SK-N-SH (cell line): ENCODE measurements around the gene PITPNB. TPM values are rescaled to one million over a fixed set of nuclear protein-coding genes. Genes with fewer than 3 reads are reported as not detected.

Experiments
- CTCF ChIA-PET: fragments of 300-600, 350-600 bp; formaldehyde crosslinking; extraction: SDS; loops from one replicate; lab custom pipeline; 2021; lab: Yijun Ruan, JAX
- POLR2A ChIA-PET: fragments of 350-600 bp; sonication (Branson Sonifier 250); formaldehyde crosslinking; extraction: SDS; loops from one replicate; lab custom pipeline; 2020; ENCODE audit warnings: antibody characterized with exemption, inconsistent platforms; lab: Yijun Ruan, JAX
- DNase-seq: peaks from one replicate; pipeline ENCODE4 v3.0.0; 2012
- H2AFZ ChIP-seq: fragments of 200-600 bp; sonication (generic); 2 replicates; pipeline ENCODE4 v1.8.1; 2016; ENCODE audit warnings: antibody characterized with exemption, mild to moderate bottlenecking, low read depth
- H3F3A ChIP-seq: fragments of 200-600 bp; sonication (generic); replicated peaks from 2 replicates; pipeline ENCODE3; 2016; ENCODE audit warnings: antibody characterized with exemption, mild to moderate bottlenecking; ENCODE audit not compliant: insufficient read depth
- H3K27ac ChIP-seq, 2 experiments: fragments of 200-500 bp in 1 of 2; fragments of 200-600 bp in 1 of 2; sonication (Bioruptor generic) in 1 of 2; sonication (generic), shearing (Covaris generic) in 1 of 2; 2 replicates each; pipeline versions ENCODE4 v1.5.1 to v1.6.1; 2014 to 2016; ENCODE audit warnings: low read depth in 2 of 2, inconsistent platforms in 1 of 2, low read length in 1 of 2, mild to moderate bottlenecking in 1 of 2, mixed read lengths in 1 of 2
- H3K27me3 ChIP-seq: fragments of 200-600 bp; sonication (generic), shearing (Covaris generic); 2 replicates; pipeline ENCODE4 v1.6.1; 2016; ENCODE audit warnings: mixed run types; ENCODE audit not compliant: insufficient read depth
- H3K36me3 ChIP-seq, 2 experiments: fragments of 200-500 bp in 1 of 2; fragments of 200-600 bp in 1 of 2; sonication (Bioruptor generic) in 1 of 2; sonication (generic) in 1 of 2; replicated peaks in 1 of 2; 2 replicates each; pipeline versions ENCODE3 to v1.5.1; 2014 to 2016; ENCODE audit warnings: low read length in 1 of 2, mild to moderate bottlenecking in 1 of 2; ENCODE audit not compliant: insufficient read depth in 2 of 2, control insufficient read depth in 1 of 2
- H3K4me1 ChIP-seq, 2 experiments: fragments of 200-500 bp in 1 of 2; fragments of 200-600 bp in 1 of 2; sonication (Bioruptor generic) in 1 of 2; sonication (generic), shearing (Covaris generic) in 1 of 2; 2 replicates each; pipeline versions ENCODE4 v1.5.1 to v1.6.1; 2014 to 2016; ENCODE audit warnings: low read depth in 1 of 2, low read length in 1 of 2, mixed run types in 1 of 2; ENCODE audit not compliant: insufficient read depth in 2 of 2, control insufficient read depth in 1 of 2
- H3K4me2 ChIP-seq: fragments of 200-600 bp; sonication (generic), shearing (Covaris generic); 2 replicates; pipeline ENCODE4 v1.6.1; 2017; ENCODE audit warnings: mixed run types
- H3K4me3 ChIP-seq, 2 experiments: fragments of 200-500 bp in 1 of 2; fragments of 200-600 bp in 1 of 2; sonication (Bioruptor generic) in 1 of 2; sonication (generic), shearing (Covaris generic) in 1 of 2; 2 replicates each; pipeline versions ENCODE4 v1.5.1 to v1.8.1; 2014 to 2016; ENCODE audit warnings: low read depth in 2 of 2, inconsistent platforms in 1 of 2, low read length in 1 of 2, mild to moderate bottlenecking in 1 of 2, mixed read lengths in 1 of 2, moderate library complexity in 1 of 2
- H3K79me2 ChIP-seq: fragments of 200-600 bp; sonication (generic); 2 replicates; pipeline ENCODE4 v1.8.1; 2017; ENCODE audit warnings: mild to moderate bottlenecking; ENCODE audit not compliant: insufficient read depth
- H3K9ac ChIP-seq: fragments of 200-600 bp; sonication (generic); 2 replicates; pipeline ENCODE4 v1.6.1; 2017; ENCODE audit warnings: mixed run types
- H3K9me2 ChIP-seq: fragments of 200-600 bp; sonication (generic); 2 replicates; pipeline ENCODE4 v1.6.1; 2017; ENCODE audit warnings: mixed run types
- H3K9me3 ChIP-seq: fragments of 200-600 bp; sonication (generic); 2 replicates; pipeline ENCODE4 v1.6.1; 2017; ENCODE audit warnings: mixed run types, mild to moderate bottlenecking, moderate library complexity
- H4K20me1 ChIP-seq: fragments of 200-600 bp; sonication (generic); 2 replicates; pipeline ENCODE4 v1.6.1; 2017; ENCODE audit warnings: mild to moderate bottlenecking, mixed run types; ENCODE audit not compliant: insufficient read depth
- EZH2phosphoT487 ChIP-seq: fragments of 200-600 bp; sonication (generic); IDR thresholded peaks from 2 replicates; pipeline ENCODE4 v1.6.1; 2017; ENCODE audit warnings: low read depth, mixed run types, mild to moderate bottlenecking, antibody characterized with exemption, moderate library complexity, borderline replicate concordance
- POLR2AphosphoS5 ChIP-seq: IDR thresholded peaks from 2 replicates; pipeline ENCODE4 v1.6.1; 2012; ENCODE audit warnings: low read depth, low read length
- RAD21 ChIP-seq: IDR thresholded peaks from 2 replicates; pipeline ENCODE4 v1.6.1; 2012; ENCODE audit warnings: mild to moderate bottlenecking, low read length
- RCOR1 ChIP-seq: fragments of 150-350 bp; IDR thresholded peaks from 2 replicates; pipeline ENCODE4 v1.6.1; 2017; ENCODE audit warnings: antibody characterized with exemption, low read length
- RXRA ChIP-seq: IDR thresholded peaks from 2 replicates; pipeline ENCODE4 v1.4.0; 2012; ENCODE audit warnings: low read depth, mild to moderate bottlenecking, borderline replicate concordance
- TEAD4 ChIP-seq: IDR thresholded peaks from 2 replicates; pipeline ENCODE4 v1.4.0; 2012; ENCODE audit warnings: mild to moderate bottlenecking, borderline replicate concordance; ENCODE audit not compliant: insufficient read depth
- WGBS: methylation state at CpG from one replicate; pipeline ENCODE4 v1.1.6; 2017; ENCODE audit warnings: low lambda C conversion rate; 5-methylcytosine and 5-hydroxymethylcytosine counted together
- polyA plus RNA-seq, 3 experiments: library from polyadenylated mRNA; depleted of rRNA; stranded (reverse); fragments of >200 nt; gene quantifications; 2 replicates each; pipeline ENCODE4 v1.2.3, GENCODE V29; 2012
- TF ChIP-seq, protein P1 (sequence below): IDR thresholded peaks from 2 replicates; pipeline ENCODE4 v1.4.0; 2012; ENCODE audit warnings: low read depth, borderline replicate concordance
- TF ChIP-seq, protein P2 (sequence below): IDR thresholded peaks from 2 replicates; pipeline ENCODE4; 2012

The PITPNB gene
- polyA plus RNA-seq, 1 of the 3 experiments (the other 2 are of a cell fraction): 32.3 TPM

DNA sequence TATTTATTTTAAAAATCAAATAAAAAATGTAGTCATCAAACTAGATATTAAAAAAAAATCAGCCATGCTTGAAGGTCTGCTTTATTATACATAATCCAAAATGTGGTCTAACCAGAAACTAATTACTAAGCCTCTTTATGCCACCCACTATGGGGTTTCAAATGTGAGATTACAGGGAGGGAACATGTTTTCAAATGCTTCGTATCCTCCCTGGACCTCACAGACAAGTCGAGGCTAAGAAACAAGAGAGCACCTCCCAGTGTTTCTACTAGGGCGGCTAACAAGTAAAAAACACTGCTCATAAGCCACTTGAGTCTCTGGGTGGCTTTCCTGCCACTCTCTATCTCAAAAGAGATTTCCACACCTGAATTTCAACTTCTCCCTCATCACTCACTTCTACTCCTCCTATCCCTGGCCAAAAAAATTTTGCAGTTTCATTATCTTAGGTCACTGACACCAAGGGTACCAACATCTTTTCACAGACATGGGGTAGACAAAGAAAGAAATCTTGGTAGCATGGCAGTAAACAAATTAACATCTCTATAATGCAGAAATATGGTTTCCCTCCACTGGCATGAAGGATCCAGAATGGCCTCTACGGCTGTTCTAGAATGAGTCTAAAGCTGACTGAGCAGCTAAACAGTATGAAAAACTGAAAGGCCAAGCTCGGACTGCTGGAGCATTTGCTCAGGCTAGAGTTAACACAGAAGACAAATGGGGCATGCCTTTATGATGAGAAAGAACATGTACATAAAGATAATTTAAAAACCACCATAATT lies 50.9 kb downstream of the PITPNB start (continued):
- TF ChIP-seq TEAD4: no peak

DNA sequence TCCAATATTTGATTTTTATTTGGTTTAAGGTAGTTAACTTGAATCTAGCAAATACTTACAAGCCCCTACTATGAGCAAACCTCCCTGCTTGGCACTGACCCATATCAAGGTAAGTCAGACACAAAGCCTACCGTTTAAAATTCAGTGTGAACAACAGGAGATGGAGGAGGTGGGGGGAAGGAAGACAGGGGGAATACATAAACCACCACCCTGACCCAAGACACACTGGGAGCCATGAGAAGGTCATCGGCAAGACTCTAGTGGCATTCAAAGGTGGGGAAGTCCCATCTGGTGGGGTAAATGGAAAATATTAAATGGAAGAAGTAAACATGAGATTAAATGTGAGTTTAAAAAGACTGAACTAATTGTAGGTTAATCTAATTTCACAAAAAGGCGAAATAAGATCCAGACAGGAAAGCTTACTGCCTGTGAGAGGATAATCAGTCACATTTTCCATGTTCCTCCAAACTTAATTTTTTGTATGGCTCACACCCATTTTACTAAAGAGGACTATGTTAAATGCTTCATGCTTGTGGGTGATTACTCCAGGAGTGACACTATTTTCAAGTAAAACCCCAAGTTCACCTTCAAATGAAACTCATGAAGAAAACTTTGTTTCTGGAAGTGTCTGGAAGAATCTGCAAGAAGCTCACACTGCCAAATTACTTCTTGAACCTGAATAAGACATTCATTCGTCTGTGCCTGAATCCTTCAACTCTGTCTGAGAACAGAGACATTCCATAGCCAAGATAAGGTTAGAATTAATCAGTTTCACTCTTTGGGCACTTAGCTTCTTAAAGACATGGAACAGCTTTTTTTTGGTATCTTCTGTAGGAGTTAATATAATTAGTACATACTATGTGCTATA lies 51.7 kb downstream of the PITPNB start:
- Histone ChIP-seq H3K4me1 (peaks cover 22 to 30% of the 10 kb centered on the region in 2 experiments; a peak in 3 of 4 replicates), H3K79me2 (peaks cover 42% of the 10 kb centered on the region), H3K9me2 (no peaks in the 10 kb centered on the region), H3K4me2 (no peak overlapping the region), H3K27me3 (no peaks in the 10 kb centered on the region), H3K9ac (no peak overlapping the region), H3K27ac (peak overlapping the region; percentile 69 to 75), H3K36me3 (peaks cover 19 to 56% of the 10 kb centered on the region in 2 experiments), H3K9me3 (no peaks in the 10 kb centered on the region), H4K20me1 (peaks cover 9% of the 10 kb centered on the region), H3K4me3 (no peak overlapping the region), H2AFZ (no peak overlapping the region), H3F3A (peaks cover 24% of the 10 kb centered on the region)
- DNase-seq: no peak
- ChIA-PET CTCF (interaction anchor here (0.6 to 1.5 kb wide), 5 partner anchors 10 to 20 kb away, joined by 3 to 7 read pairs (median 5); no protein-coding TSS in a partner anchor), POLR2A (no interaction called here)
- TF ChIP-seq EZH2phosphoT487 (no peak), RAD21 (no peak), RCOR1 (no peak), RXRA (no peak), POLR2AphosphoS5 (no peak)
- TF ChIP-seq, protein P1, sequence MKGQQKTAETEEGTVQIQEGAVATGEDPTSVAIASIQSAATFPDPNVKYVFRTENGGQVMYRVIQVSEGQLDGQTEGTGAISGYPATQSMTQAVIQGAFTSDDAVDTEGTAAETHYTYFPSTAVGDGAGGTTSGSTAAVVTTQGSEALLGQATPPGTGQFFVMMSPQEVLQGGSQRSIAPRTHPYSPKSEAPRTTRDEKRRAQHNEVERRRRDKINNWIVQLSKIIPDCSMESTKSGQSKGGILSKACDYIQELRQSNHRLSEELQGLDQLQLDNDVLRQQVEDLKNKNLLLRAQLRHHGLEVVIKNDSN: no peak
- TF ChIP-seq, protein P2, sequence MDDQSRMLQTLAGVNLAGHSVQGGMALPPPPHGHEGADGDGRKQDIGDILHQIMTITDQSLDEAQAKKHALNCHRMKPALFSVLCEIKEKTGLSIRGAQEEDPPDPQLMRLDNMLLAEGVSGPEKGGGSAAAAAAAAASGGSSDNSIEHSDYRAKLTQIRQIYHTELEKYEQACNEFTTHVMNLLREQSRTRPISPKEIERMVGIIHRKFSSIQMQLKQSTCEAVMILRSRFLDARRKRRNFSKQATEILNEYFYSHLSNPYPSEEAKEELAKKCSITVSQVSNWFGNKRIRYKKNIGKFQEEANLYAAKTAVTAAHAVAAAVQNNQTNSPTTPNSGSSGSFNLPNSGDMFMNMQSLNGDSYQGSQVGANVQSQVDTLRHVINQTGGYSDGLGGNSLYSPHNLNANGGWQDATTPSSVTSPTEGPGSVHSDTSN: no peak
- WGBS: 58% methylated on average over 4 of the region's 4 CpGs
